Activated naive CD8-positive, alpha-beta T cell treated with anti-CD3 and anti-CD28 coated beads, Interleukin-2, amount 10 ng/mL, durations not matched to agents 7 days and 5 days (primary cell): ENCODE measurements around the gene PTPN4. TPM values are rescaled to one million over a fixed set of nuclear protein-coding genes. Genes with fewer than 3 reads are reported as not detected.

Experiments used
- ATAC-seq: fragments of 150-1000 bp; cut with Tn5 transposase; one replicate; pipeline ENCODE4 v1.10.0; 2021; ENCODE audit warnings: low read depth, moderate library complexity
- POLR2A ChIA-PET: fragments of 350-600 bp; sonication (Branson Sonifier 250); formaldehyde crosslinking; loops from one replicate; lab custom pipeline; 2021; ENCODE audit warnings: antibody characterized with exemption; lab: Charles Lee
- DNase-seq: peaks from one replicate; pipeline ENCODE4 v3.0.0; 2021
- H3K27ac Mint-ChIP-seq: one replicate; pipeline ENCODE4 v1.8.0; 2022; ENCODE audit warnings: mild to moderate bottlenecking, mixed read lengths
- H3K27me3 Mint-ChIP-seq: one replicate; pipeline ENCODE4 v1.8.0; 2022; ENCODE audit warnings: mild to moderate bottlenecking, moderate library complexity, mixed read lengths
- H3K36me3 Mint-ChIP-seq: one replicate; pipeline ENCODE4 v1.8.0; 2021; ENCODE audit warnings: mild to moderate bottlenecking, mixed read lengths
- H3K4me1 Mint-ChIP-seq: one replicate; pipeline ENCODE4 v1.8.0; 2021; ENCODE audit warnings: mixed read lengths
- H3K4me3 Mint-ChIP-seq: one replicate; pipeline ENCODE4 v1.8.0; 2022; ENCODE audit warnings: mild to moderate bottlenecking, moderate library complexity, mixed read lengths
- H3K9me3 Mint-ChIP-seq: one replicate; pipeline ENCODE4 v1.8.0; 2021; ENCODE audit warnings: mixed read lengths
- total RNA-seq, 2 experiments: library from RNA; stranded (reverse); gene quantifications; one replicate each; pipeline ENCODE4 v1.2.3, GENCODE V29; 2021

The PTPN4 gene
- total RNA-seq, 2 experiments from 2014 or later, result 102 to 109 TPM

DNA sequence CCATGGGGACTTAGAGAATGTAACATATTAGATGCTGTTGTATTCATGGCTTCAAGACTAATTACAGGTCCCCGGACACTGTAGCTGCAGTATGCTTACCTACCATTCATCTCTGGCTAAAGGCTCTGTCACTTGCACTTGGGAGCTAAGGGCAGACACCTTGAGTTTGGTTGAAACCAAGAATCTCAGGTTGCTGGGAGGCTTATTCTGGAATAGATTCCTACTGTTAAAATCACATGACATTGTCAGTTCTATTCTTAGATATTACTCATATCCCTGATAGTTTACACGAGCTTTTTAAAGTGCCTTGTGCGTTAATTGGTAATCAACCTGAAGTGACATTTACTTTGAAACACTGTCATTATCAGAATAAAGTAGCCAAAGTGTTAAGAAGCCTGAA is 180.2 kb downstream of the PTPN4 start:
- Mint-ChIP-seq H3K27ac (no peak overlapping the region), H3K9me3 (peaks cover 6% of the 10 kb centered on the region), H3K4me3 (no peak overlapping the region), H3K27me3 (no peaks in the 10 kb centered on the region), H3K4me1 (peaks cover 25% of the 10 kb centered on the region), H3K36me3 (peaks cover 69% of the 10 kb centered on the region)
- POLR2A ChIA-PET, result interaction anchor here (1.7 kb wide), 1 partner anchor 10 kb away, joined by 3 read pairs; no protein-coding TSS in a partner anchor
- no peak for DNase-seq
- ATAC-seq, result no peak

- H3K27me3 Mint-ChIP-seq, result no peaks in the 10 kb centered on the region
- H3K4me3 Mint-ChIP-seq, result no peak overlapping the region
- DNase-seq, result no peak
- POLR2A ChIA-PET, result no interaction called here
- H3K36me3 Mint-ChIP-seq, result peaks cover 70% of the 10 kb centered on the region
- ATAC-seq, result no peak
- peaks cover 20% of the 10 kb centered on the region for H3K4me1 Mint-ChIP-seq
- H3K27ac Mint-ChIP-seq, result no peak overlapping the region
- H3K9me3 Mint-ChIP-seq, result peaks cover 3% of the 10 kb centered on the region
These were observed 181.1 kb downstream of the PTPN4 start for GRCh38 chr2:119940856-119941255.

DNA sequence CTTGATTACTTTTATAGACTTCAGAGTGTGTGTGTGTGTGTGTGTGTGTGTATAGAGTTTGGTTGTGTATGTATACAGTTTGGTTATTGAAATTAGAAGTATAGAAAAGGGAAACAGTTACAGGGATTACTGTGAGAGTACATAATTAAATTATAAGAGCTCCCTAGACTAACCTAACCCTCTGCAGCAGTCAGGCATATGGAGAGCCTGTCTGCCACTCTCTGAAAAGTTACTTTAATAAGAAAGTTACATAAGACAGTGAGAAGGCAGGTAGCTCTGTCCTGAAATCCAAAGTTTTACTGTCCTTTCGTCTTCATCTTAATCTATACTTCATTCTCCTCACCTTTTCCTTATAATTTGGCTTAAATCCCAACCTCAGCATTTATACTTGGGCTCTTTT is 181.7 kb downstream of the PTPN4 start:
- POLR2A ChIA-PET, result interaction anchor here (0.7 kb wide), 1 partner anchor 11 kb away, joined by 3 read pairs; no protein-coding TSS in a partner anchor
- no peak overlapping the region for H3K4me3 Mint-ChIP-seq
- peaks cover 20% of the 10 kb centered on the region for H3K4me1 Mint-ChIP-seq
- peaks cover 2% of the 10 kb centered on the region for H3K9me3 Mint-ChIP-seq
- no peak for DNase-seq
- ATAC-seq, result no peak
- H3K27ac Mint-ChIP-seq, result no peak overlapping the region
- peaks cover 65% of the 10 kb centered on the region for H3K36me3 Mint-ChIP-seq
- no peaks in the 10 kb centered on the region for H3K27me3 Mint-ChIP-seq

DNA sequence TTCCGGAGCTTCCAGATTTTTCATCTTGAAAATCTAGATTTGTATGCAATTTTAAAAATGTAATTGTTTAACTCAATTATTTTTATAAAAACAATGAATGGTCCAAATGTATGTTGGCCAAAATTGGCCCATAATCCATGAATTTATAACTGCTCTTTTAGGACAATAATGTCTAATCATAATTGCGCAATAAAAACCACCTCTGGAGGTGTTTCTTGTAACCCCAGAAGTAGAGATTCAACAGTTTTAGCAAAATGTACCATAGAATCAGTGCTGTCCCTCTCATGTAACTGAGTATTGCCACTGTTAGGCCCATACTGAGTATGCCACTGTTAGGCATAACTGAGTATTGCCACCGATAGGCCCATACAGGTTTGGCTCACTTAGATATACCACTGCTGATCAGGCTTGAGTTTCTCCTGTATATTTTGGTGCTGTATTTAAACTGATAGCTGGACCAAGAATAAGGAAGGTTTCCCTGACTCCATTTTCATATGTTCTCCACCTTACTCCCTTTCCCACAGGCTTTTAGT is 182.3 kb downstream of the PTPN4 start:
- Mint-ChIP-seq H3K27me3 (no peaks in the 10 kb centered on the region), H3K36me3 (peaks cover 59% of the 10 kb centered on the region), H3K27ac (no peak overlapping the region), H3K9me3 (no peaks in the 10 kb centered on the region), H3K4me3 (no peak overlapping the region), H3K4me1 (peaks cover 22% of the 10 kb centered on the region)
- POLR2A ChIA-PET, result interaction anchor here (0.7 to 1.3 kb wide), 3 partner anchors 12 to 183 kb away, joined by 3 read pairs; partner anchors contain the start of gene PTPN4
- no peak for DNase-seq
- ATAC-seq, result no peak

DNA sequence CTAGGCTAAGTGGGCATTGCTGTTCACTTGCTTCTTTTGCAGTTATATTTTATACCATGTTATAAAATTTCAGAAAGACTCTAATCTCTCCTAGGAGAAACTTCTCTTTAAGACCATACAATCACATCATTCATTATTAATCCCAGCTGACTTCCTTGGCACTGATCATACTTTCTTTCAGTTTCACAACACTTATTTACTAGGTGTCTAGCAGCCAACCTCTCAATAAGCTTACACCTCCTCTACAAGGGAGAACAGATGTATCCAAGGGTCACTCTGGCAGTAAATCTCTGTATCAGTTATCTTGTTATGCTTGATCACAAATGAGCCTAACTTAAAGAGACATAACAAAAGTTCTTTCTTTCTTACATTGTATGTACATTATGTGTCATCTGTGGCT is 183.3 kb downstream of the PTPN4 start:
- no peaks in the 10 kb centered on the region for H3K9me3 Mint-ChIP-seq
- peak overlapping the region; percentile 26 for H3K27ac Mint-ChIP-seq
- POLR2A ChIA-PET, result interaction anchor here (1.1 to 1.3 kb wide), 3 partner anchors 9 to 184 kb away, joined by 3 to 6 read pairs (median 3); partner anchors contain the start of gene PTPN4
- H3K4me1 Mint-ChIP-seq, result peaks cover 23% of the 10 kb centered on the region
- no peak for DNase-seq
- no peaks in the 10 kb centered on the region for H3K27me3 Mint-ChIP-seq
- peaks cover 59% of the 10 kb centered on the region for H3K36me3 Mint-ChIP-seq
- no peak overlapping the region for H3K4me3 Mint-ChIP-seq
- no peak for ATAC-seq

- no peaks in the 10 kb centered on the region for H3K27me3 Mint-ChIP-seq
- no peak for ATAC-seq
- no peaks in the 10 kb centered on the region for H3K9me3 Mint-ChIP-seq
- no peak overlapping the region for H3K4me3 Mint-ChIP-seq
- peaks cover 20% of the 10 kb centered on the region for H3K4me1 Mint-ChIP-seq
- H3K36me3 Mint-ChIP-seq, result peaks cover 54% of the 10 kb centered on the region
- POLR2A ChIA-PET, result no interaction called here
- H3K27ac Mint-ChIP-seq, result no peak overlapping the region
- DNase-seq, result no peak
These were observed 187.8 kb downstream of the PTPN4 start for GRCh38 chr2:119947535-119947934.

GRCh38 chr2:119950966-119951365 is 191.2 kb downstream of the PTPN4 start:
- Mint-ChIP-seq H3K27ac (no peak overlapping the region), H3K4me1 (peaks cover 6% of the 10 kb centered on the region)

DNA sequence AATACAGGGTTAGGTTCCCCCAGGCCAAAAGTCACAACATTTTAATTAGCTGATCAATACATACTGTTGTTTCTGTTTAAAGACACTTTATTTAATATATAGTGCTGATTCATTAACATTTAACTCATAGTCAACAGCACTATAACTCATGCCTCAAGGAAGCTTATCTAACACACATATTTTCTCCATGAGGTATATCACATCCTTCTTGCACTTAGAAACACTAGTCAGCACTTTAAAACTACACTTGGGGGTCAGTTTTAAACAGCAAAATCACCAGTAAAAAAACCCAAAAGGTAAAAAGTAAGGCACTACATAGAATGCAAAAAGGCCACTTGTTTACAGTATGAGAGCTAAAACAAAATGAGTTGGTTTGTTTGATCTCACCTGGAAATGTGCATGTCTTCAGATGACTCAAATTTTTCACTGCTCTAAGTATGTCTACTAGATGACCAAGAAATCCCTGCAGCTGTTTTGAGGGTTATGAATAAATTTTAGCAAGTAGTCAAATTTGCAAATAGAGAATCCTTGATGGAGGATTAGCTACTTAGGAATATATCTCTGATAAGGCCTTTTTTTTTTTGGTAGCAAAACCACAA is 199.0 kb downstream of the PTPN4 start:
- POLR2A ChIA-PET, result interaction anchor here (0.9 kb wide), 1 partner anchor 9 kb away, joined by 3 read pairs; no protein-coding TSS in a partner anchor
- Mint-ChIP-seq H3K27ac (no peak overlapping the region), H3K4me3 (no peak overlapping the region), H3K4me1 (peaks cover 5% of the 10 kb centered on the region), H3K9me3 (no peaks in the 10 kb centered on the region), H3K36me3 (peaks cover 59% of the 10 kb centered on the region), H3K27me3 (no peaks in the 10 kb centered on the region)
- DNase-seq (no peak), ATAC-seq (no peak)

More at GRCh38 chr2:119950966-119951365, 191.2 kb downstream of the PTPN4 start:
- Mint-ChIP-seq H3K36me3 (peaks cover 53% of the 10 kb centered on the region), H3K4me3 (no peak overlapping the region), H3K9me3 (no peaks in the 10 kb centered on the region), H3K27me3 (no peaks in the 10 kb centered on the region)
- no peak for DNase-seq
- POLR2A ChIA-PET, result no interaction called here
- no peak for ATAC-seq

GRCh38 chr2:119960821-119961220 is 201.1 kb downstream of the PTPN4 start:
- no peaks in the 10 kb centered on the region for H3K9me3 Mint-ChIP-seq
- no peaks in the 10 kb centered on the region for H3K27me3 Mint-ChIP-seq
- POLR2A ChIA-PET, result no interaction called here
- no peak overlapping the region for H3K4me3 Mint-ChIP-seq
- no peak for DNase-seq
- H3K27ac Mint-ChIP-seq, result no peak overlapping the region
- ATAC-seq, result no peak
- H3K4me1 Mint-ChIP-seq, result peaks cover 5% of the 10 kb centered on the region
- H3K36me3 Mint-ChIP-seq, result peaks cover 61% of the 10 kb centered on the region

GRCh38 chr2:119981896-119982295 is 222.2 kb downstream of the PTPN4 start:
- Mint-ChIP-seq H3K9me3 (no peaks in the 10 kb centered on the region), H3K36me3 (peaks cover 14% of the 10 kb centered on the region), H3K4me1 (no peaks in the 10 kb centered on the region), H3K27me3 (no peaks in the 10 kb centered on the region), H3K27ac (no peak overlapping the region), H3K4me3 (no peak overlapping the region)
- ATAC-seq, result no peak
- DNase-seq, result no peak
- POLR2A ChIA-PET, result no interaction called here

DNA sequence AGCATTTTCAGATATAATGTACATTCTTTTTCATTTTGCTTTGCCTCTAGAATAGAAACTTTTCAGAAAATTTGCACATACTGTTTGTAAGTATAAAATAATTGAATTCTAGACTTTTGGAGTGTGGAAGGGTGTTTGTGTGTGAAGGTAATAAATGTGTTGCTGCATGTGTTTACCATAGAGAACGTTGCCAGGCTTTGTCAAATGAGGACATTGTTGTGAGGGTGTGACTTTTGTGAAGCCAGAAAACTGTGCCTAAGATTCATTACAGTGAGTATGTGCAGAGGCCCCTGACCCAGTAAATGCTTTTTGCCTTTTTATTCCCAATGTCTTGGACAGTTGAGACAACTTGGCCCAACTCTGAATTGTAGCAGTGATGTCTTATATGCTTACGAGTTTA is 222.8 kb downstream of the PTPN4 start:
- Mint-ChIP-seq H3K27me3 (no peaks in the 10 kb centered on the region), H3K27ac (no peak overlapping the region), H3K9me3 (no peaks in the 10 kb centered on the region), H3K36me3 (peaks cover 8% of the 10 kb centered on the region), H3K4me1 (no peaks in the 10 kb centered on the region), H3K4me3 (no peak overlapping the region)
- no peak for DNase-seq
- ATAC-seq, result no peak
- POLR2A ChIA-PET, result no interaction called here

DNA sequence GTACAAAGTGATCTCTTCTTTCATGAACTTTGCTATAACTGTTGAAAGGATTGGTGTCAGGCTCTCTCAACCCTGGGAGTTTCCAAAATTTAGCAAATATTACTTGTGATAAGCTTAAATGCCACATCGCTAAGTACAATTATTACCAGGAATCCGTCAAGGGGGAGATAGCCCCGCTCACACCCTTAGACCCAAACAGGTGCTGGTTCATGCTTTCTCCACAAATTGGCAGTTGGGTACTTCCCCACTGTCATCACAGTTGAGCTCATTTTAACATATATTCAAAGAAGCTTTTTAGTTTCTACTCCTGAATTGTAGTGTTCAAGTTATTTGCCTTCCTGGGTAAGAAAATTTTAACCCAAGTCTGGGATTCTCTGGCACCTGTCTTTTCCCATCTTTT is 223.4 kb downstream of the PTPN4 start:
- H3K9me3 Mint-ChIP-seq, result peaks cover 2% of the 10 kb centered on the region
- no peaks in the 10 kb centered on the region for H3K4me1 Mint-ChIP-seq
- ATAC-seq (no peak), DNase-seq (no peak)
- no peak overlapping the region for H3K27ac Mint-ChIP-seq
- H3K36me3 Mint-ChIP-seq, result peaks cover 8% of the 10 kb centered on the region
- POLR2A ChIA-PET, result no interaction called here
- H3K27me3 Mint-ChIP-seq, result no peaks in the 10 kb centered on the region
- no peak overlapping the region for H3K4me3 Mint-ChIP-seq

- H3K27ac Mint-ChIP-seq, result no peak overlapping the region
- H3K36me3 Mint-ChIP-seq, result no peaks in the 10 kb centered on the region
- H3K27me3 Mint-ChIP-seq, result peaks cover 13% of the 10 kb centered on the region
- no peaks in the 10 kb centered on the region for H3K9me3 Mint-ChIP-seq
- POLR2A ChIA-PET, result no interaction called here
- no peak for DNase-seq
- H3K4me3 Mint-ChIP-seq, result no peak overlapping the region
- H3K4me1 Mint-ChIP-seq, result no peaks in the 10 kb centered on the region
- no peak for ATAC-seq
These were observed 236.4 kb downstream of the PTPN4 start for GRCh38 chr2:119996148-119996547.
